SK-N-SH (cell line): Measurements from ENCODE around the gene IRX5. TPM values are rescaled to one million over a fixed set of nuclear protein-coding genes. Genes with fewer than 3 reads are reported as not detected.

Experiments
- CTCF ChIA-PET: fragments of 300-600, 350-600 bp; formaldehyde crosslinking; extraction: SDS; loops from one replicate; lab custom pipeline; 2021; lab: Yijun Ruan, JAX
- POLR2A ChIA-PET: fragments of 350-600 bp; sonication (Branson Sonifier 250); formaldehyde crosslinking; extraction: SDS; loops from one replicate; lab custom pipeline; 2020; ENCODE audit warnings: antibody characterized with exemption, inconsistent platforms; lab: Yijun Ruan, JAX
- DNase-seq: peaks from one replicate; pipeline ENCODE4 v3.0.0; 2012
- H2AFZ ChIP-seq: fragments of 200-600 bp; sonication (generic); 2 replicates; pipeline ENCODE4 v1.8.1; 2016; ENCODE audit warnings: antibody characterized with exemption, mild to moderate bottlenecking, low read depth
- H3F3A ChIP-seq: fragments of 200-600 bp; sonication (generic); replicated peaks from 2 replicates; pipeline ENCODE3; 2016; ENCODE audit warnings: antibody characterized with exemption, mild to moderate bottlenecking; ENCODE audit not compliant: insufficient read depth
- H3K27ac ChIP-seq, 2 experiments: fragments of 200-500 bp in 1 of 2; fragments of 200-600 bp in 1 of 2; sonication (Bioruptor generic) in 1 of 2; sonication (generic), shearing (Covaris generic) in 1 of 2; 2 replicates each; pipeline versions ENCODE4 v1.5.1 to v1.6.1; 2014 to 2016; ENCODE audit warnings: low read depth in 2 of 2, inconsistent platforms in 1 of 2, low read length in 1 of 2, mild to moderate bottlenecking in 1 of 2, mixed read lengths in 1 of 2
- H3K27me3 ChIP-seq: fragments of 200-600 bp; sonication (generic), shearing (Covaris generic); 2 replicates; pipeline ENCODE4 v1.6.1; 2016; ENCODE audit warnings: mixed run types; ENCODE audit not compliant: insufficient read depth
- H3K36me3 ChIP-seq, 2 experiments: fragments of 200-500 bp in 1 of 2; fragments of 200-600 bp in 1 of 2; sonication (Bioruptor generic) in 1 of 2; sonication (generic) in 1 of 2; replicated peaks in 1 of 2; 2 replicates each; pipeline versions ENCODE3 to v1.5.1; 2014 to 2016; ENCODE audit warnings: low read length in 1 of 2, mild to moderate bottlenecking in 1 of 2; ENCODE audit not compliant: insufficient read depth in 2 of 2, control insufficient read depth in 1 of 2
- H3K4me1 ChIP-seq, 2 experiments: fragments of 200-500 bp in 1 of 2; fragments of 200-600 bp in 1 of 2; sonication (Bioruptor generic) in 1 of 2; sonication (generic), shearing (Covaris generic) in 1 of 2; 2 replicates each; pipeline versions ENCODE4 v1.5.1 to v1.6.1; 2014 to 2016; ENCODE audit warnings: low read depth in 1 of 2, low read length in 1 of 2, mixed run types in 1 of 2; ENCODE audit not compliant: insufficient read depth in 2 of 2, control insufficient read depth in 1 of 2
- H3K4me2 ChIP-seq: fragments of 200-600 bp; sonication (generic), shearing (Covaris generic); 2 replicates; pipeline ENCODE4 v1.6.1; 2017; ENCODE audit warnings: mixed run types
- H3K4me3 ChIP-seq, 2 experiments: fragments of 200-500 bp in 1 of 2; fragments of 200-600 bp in 1 of 2; sonication (Bioruptor generic) in 1 of 2; sonication (generic), shearing (Covaris generic) in 1 of 2; 2 replicates each; pipeline versions ENCODE4 v1.5.1 to v1.8.1; 2014 to 2016; ENCODE audit warnings: low read depth in 2 of 2, inconsistent platforms in 1 of 2, low read length in 1 of 2, mild to moderate bottlenecking in 1 of 2, mixed read lengths in 1 of 2, moderate library complexity in 1 of 2
- H3K79me2 ChIP-seq: fragments of 200-600 bp; sonication (generic); 2 replicates; pipeline ENCODE4 v1.8.1; 2017; ENCODE audit warnings: mild to moderate bottlenecking; ENCODE audit not compliant: insufficient read depth
- H3K9ac ChIP-seq: fragments of 200-600 bp; sonication (generic); 2 replicates; pipeline ENCODE4 v1.6.1; 2017; ENCODE audit warnings: mixed run types
- H3K9me2 ChIP-seq: fragments of 200-600 bp; sonication (generic); 2 replicates; pipeline ENCODE4 v1.6.1; 2017; ENCODE audit warnings: mixed run types
- H3K9me3 ChIP-seq: fragments of 200-600 bp; sonication (generic); 2 replicates; pipeline ENCODE4 v1.6.1; 2017; ENCODE audit warnings: mixed run types, mild to moderate bottlenecking, moderate library complexity
- H4K20me1 ChIP-seq: fragments of 200-600 bp; sonication (generic); 2 replicates; pipeline ENCODE4 v1.6.1; 2017; ENCODE audit warnings: mild to moderate bottlenecking, mixed run types; ENCODE audit not compliant: insufficient read depth
- ELF1 ChIP-seq: IDR thresholded peaks from 2 replicates; pipeline ENCODE4 v1.4.0; 2012
- EP300 ChIP-seq, 2 experiments: IDR thresholded peaks; 2 replicates each; pipeline versions ENCODE4 v1.4.0 to v1.6.1; 2012; ENCODE audit warnings: borderline replicate concordance in 1 of 2, low read depth in 1 of 2, low read length in 1 of 2
- GABPA ChIP-seq: IDR thresholded peaks from 2 replicates; pipeline ENCODE4 v1.4.0; 2012; ENCODE audit warnings: low read depth, mild to moderate bottlenecking
- GATA2 ChIP-seq: sonication (generic); formaldehyde crosslinking; IDR thresholded peaks from 2 replicates; pipeline ENCODE4 v1.5.0; 2020; ENCODE audit warnings: mild to moderate bottlenecking, missing genetic modification reagents
- JUND ChIP-seq: IDR thresholded peaks from 2 replicates; pipeline ENCODE4 v1.4.0; 2012
- MEF2A ChIP-seq: IDR thresholded peaks from 2 replicates; pipeline ENCODE4 v1.4.0; 2012; ENCODE audit warnings: low read depth, borderline replicate concordance
- MXI1 ChIP-seq: IDR thresholded peaks from 2 replicates; pipeline ENCODE4 v1.6.1; 2012; ENCODE audit warnings: mild to moderate bottlenecking, low read depth, low read length, improper control_type of control experiment
- POLR2AphosphoS5 ChIP-seq: IDR thresholded peaks from 2 replicates; pipeline ENCODE4 v1.6.1; 2012; ENCODE audit warnings: low read depth, low read length
- RAD21 ChIP-seq: IDR thresholded peaks from 2 replicates; pipeline ENCODE4 v1.6.1; 2012; ENCODE audit warnings: mild to moderate bottlenecking, low read length
- RCOR1 ChIP-seq: fragments of 150-350 bp; IDR thresholded peaks from 2 replicates; pipeline ENCODE4 v1.6.1; 2017; ENCODE audit warnings: antibody characterized with exemption, low read length
- REST ChIP-seq: IDR thresholded peaks from 2 replicates; pipeline ENCODE4 v1.6.1; 2012; ENCODE audit warnings: mild to moderate bottlenecking, low read depth, low read length, moderate library complexity
- RFX5 ChIP-seq: IDR thresholded peaks from 2 replicates; pipeline ENCODE4 v1.6.1; 2012; ENCODE audit warnings: mild to moderate bottlenecking, improper control_type of control experiment, low read length
- TAF1 ChIP-seq: IDR thresholded peaks from 2 replicates; pipeline ENCODE4 v1.6.1; 2012; ENCODE audit warnings: low read depth, mild to moderate bottlenecking, low read length, moderate library complexity, borderline replicate concordance
- TEAD4 ChIP-seq: IDR thresholded peaks from 2 replicates; pipeline ENCODE4 v1.4.0; 2012; ENCODE audit warnings: mild to moderate bottlenecking, borderline replicate concordance; ENCODE audit not compliant: insufficient read depth
- USF2 ChIP-seq: fragments of 150-350 bp; IDR thresholded peaks from 2 replicates; pipeline ENCODE4 v1.6.1; 2017; ENCODE audit warnings: antibody characterized with exemption, low read length, low read depth, borderline replicate concordance
- ZBTB33 ChIP-seq: IDR thresholded peaks from 2 replicates; pipeline ENCODE4 v1.4.0; 2012; ENCODE audit warnings: low read depth, borderline replicate concordance
- WGBS: methylation state at CpG from one replicate; pipeline ENCODE4 v1.1.6; 2017; ENCODE audit warnings: low lambda C conversion rate; 5-methylcytosine and 5-hydroxymethylcytosine counted together
- polyA plus RNA-seq, 3 experiments: library from polyadenylated mRNA; depleted of rRNA; stranded (reverse); fragments of >200 nt; gene quantifications; 2 replicates each; pipeline ENCODE4 v1.2.3, GENCODE V29; 2012
- TF ChIP-seq, protein P1 (sequence below): fragments of 150-350 bp; IDR thresholded peaks from 2 replicates; pipeline ENCODE4 v1.6.1; 2016; ENCODE audit warnings: mild to moderate bottlenecking, low read depth, low read length
- TF ChIP-seq, protein P2 (sequence below): fragments of 200-600 bp; sonication (generic); IDR thresholded peaks from 2 replicates; pipeline ENCODE4 v1.6.1; 2017; ENCODE audit warnings: antibody characterized with exemption, mild to moderate bottlenecking, moderate library complexity
- TF ChIP-seq, protein P3 (sequence below): IDR thresholded peaks from 2 replicates; pipeline ENCODE4 v1.4.0; 2012; ENCODE audit warnings: low read depth

Gene IRX5
- polyA plus RNA-seq, 1 of the 3 experiments (the other 2 are of a cell fraction), result 1.4 TPM

DNA sequence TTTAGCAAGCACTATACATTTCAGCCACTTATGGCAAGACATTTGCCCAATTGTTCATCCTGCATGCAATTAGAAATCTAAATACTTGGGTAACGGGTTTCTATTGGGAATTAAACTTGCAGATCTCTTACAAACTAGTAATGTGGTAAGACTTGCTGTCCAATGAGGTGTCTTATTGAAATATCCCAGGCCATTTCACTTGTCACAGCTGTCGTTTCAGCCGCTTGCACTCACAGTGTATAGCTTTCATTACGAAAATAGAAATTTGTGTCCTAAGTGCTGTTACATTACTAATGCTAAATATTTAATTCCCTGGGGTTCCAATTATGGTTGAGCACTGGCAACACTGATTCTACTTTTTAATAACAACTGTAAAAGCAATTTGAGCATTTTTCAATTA is 40.3 kb upstream of the IRX5 start:
- Histone ChIP-seq H3K9me3 (no peaks in the 10 kb centered on the region), H3F3A (no peaks in the 10 kb centered on the region), H3K27me3 (no peaks in the 10 kb centered on the region), H2AFZ (no peak overlapping the region), H3K9me2 (no peaks in the 10 kb centered on the region), H3K79me2 (no peaks in the 10 kb centered on the region), H3K27ac (no peak overlapping the region), H4K20me1 (no peaks in the 10 kb centered on the region), H3K36me3 (no peaks in the 10 kb centered on the region), H3K4me3 (no peak overlapping the region), H3K4me2 (no peak overlapping the region), H3K4me1 (no peaks in the 10 kb centered on the region), H3K9ac (no peak overlapping the region)
- POLR2A ChIA-PET, result no interaction called here
- TF ChIP-seq MEF2A (no peak), JUND (no peak), REST (no peak), RAD21 (no peak), ELF1 (no peak), TAF1 (no peak), GABPA (no peak), USF2 (no peak), TEAD4 (no peak), ZBTB33 (no peak), POLR2AphosphoS5 (no peak), MXI1 (no peak), RFX5 (no peak), RCOR1 (no peak), EP300 (IDR thresholded peaks at IDR 0.05; ENCODE audit: borderline replicate concordance in 1 of 2, low read depth in 1 of 2, low read length in 1 of 2) (no peak), GATA2 (no peak)
- TF ChIP-seq, protein P1, sequence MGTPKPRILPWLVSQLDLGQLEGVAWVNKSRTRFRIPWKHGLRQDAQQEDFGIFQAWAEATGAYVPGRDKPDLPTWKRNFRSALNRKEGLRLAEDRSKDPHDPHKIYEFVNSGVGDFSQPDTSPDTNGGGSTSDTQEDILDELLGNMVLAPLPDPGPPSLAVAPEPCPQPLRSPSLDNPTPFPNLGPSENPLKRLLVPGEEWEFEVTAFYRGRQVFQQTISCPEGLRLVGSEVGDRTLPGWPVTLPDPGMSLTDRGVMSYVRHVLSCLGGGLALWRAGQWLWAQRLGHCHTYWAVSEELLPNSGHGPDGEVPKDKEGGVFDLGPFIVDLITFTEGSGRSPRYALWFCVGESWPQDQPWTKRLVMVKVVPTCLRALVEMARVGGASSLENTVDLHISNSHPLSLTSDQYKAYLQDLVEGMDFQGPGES, result no peak
- TF ChIP-seq, protein P2, sequence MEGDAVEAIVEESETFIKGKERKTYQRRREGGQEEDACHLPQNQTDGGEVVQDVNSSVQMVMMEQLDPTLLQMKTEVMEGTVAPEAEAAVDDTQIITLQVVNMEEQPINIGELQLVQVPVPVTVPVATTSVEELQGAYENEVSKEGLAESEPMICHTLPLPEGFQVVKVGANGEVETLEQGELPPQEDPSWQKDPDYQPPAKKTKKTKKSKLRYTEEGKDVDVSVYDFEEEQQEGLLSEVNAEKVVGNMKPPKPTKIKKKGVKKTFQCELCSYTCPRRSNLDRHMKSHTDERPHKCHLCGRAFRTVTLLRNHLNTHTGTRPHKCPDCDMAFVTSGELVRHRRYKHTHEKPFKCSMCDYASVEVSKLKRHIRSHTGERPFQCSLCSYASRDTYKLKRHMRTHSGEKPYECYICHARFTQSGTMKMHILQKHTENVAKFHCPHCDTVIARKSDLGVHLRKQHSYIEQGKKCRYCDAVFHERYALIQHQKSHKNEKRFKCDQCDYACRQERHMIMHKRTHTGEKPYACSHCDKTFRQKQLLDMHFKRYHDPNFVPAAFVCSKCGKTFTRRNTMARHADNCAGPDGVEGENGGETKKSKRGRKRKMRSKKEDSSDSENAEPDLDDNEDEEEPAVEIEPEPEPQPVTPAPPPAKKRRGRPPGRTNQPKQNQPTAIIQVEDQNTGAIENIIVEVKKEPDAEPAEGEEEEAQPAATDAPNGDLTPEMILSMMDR, result no peak
- TF ChIP-seq, protein P3, sequence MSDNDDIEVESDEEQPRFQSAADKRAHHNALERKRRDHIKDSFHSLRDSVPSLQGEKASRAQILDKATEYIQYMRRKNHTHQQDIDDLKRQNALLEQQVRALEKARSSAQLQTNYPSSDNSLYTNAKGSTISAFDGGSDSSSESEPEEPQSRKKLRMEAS, result no peak
- CTCF ChIA-PET, result interaction anchor here (1.3 kb wide), 1 partner anchor 10 kb away, joined by 4 read pairs; no protein-coding TSS in a partner anchor
- 71% methylated on average over 4 of the region's 4 CpGs for WGBS
- no peak for DNase-seq
